Sigmoid colon (tissue), 7 donors: ENCODE results near the gene GPC5. TPM values are rescaled to one million over a fixed set of nuclear protein-coding genes. Genes with fewer than 3 reads are reported as not detected.

ENCODE experiments used
- DNase-seq: peaks from one replicate; pipeline ENCODE4 v3.0.0-alpha.2; 2019
- H3K27ac ChIP-seq, 4 donors: fragments of 200-600 bp; sonication (generic); one replicate each; pipeline ENCODE4 v1.5.1; 2016 to 2019; ENCODE audit warnings: mild to moderate bottlenecking in 1 of 4
- H3K27me3 ChIP-seq, 3 donors: fragments of 200-600 bp; sonication (generic); one replicate each; pipeline ENCODE4 v1.5.1; 2019; ENCODE audit warnings: mild to moderate bottlenecking in 1 of 3
- H3K36me3 ChIP-seq, 4 donors: fragments of 200-600 bp; sonication (generic); one replicate each; pipeline ENCODE4 v1.5.1; 2016 to 2019
- H3K4me1 ChIP-seq, 4 donors: fragments of 200-600 bp; sonication (generic); one replicate each; pipeline ENCODE4 v1.5.1; 2017 to 2019
- H3K4me3 ChIP-seq, 4 donors: fragments of 200-600 bp; sonication (generic); one replicate each; pipeline ENCODE4 v1.5.1; 2017 to 2019; ENCODE audit warnings: mild to moderate bottlenecking in 2 of 4, moderate library complexity in 1 of 4
- H3K9me3 ChIP-seq, 4 donors: fragments of 200-600 bp in 3 of 4; sonication (generic) in 3 of 4; one replicate each; pipeline versions ENCODE4 v1.5.1 to v1.6.1; 2013 to 2019
- CTCF ChIP-seq, 4 experiments: fragments of 450-650 bp in 3 of 4; fragments of 200-600 bp in 1 of 4; IDR thresholded peaks; one replicate each; pipeline ENCODE4 v1.5.1; 2016 to 2019; ENCODE audit warnings: antibody characterized with exemption in 4 of 4, mild to moderate bottlenecking in 3 of 4, moderate library complexity in 2 of 4
- EP300 ChIP-seq, 4 donors: sonication (generic); formaldehyde crosslinking; IDR thresholded peaks; one replicate each; pipeline ENCODE4 v1.6.1; 2017; ENCODE audit warnings: antibody characterized with exemption in 4 of 4
- POLR2A ChIP-seq, 2 donors: fragments of 450-650 bp; IDR thresholded peaks; one replicate each; pipeline ENCODE4 v1.6.1; 2016; ENCODE audit warnings: antibody characterized with exemption in 2 of 2, mild to moderate bottlenecking in 2 of 2, moderate library complexity in 2 of 2
- POLR2AphosphoS5 ChIP-seq, 4 donors: sonication (generic); formaldehyde crosslinking; IDR thresholded peaks; one replicate each; pipeline ENCODE4 v1.6.1; 2017; ENCODE audit warnings: antibody characterized with exemption in 4 of 4
- WGBS, 2 donors: extraction: QIAGEN DNeasy Blood & Tissue Kit; methylation state at CpG; one replicate each; pipeline ENCODE4 v1.1.7; 2013; 5-methylcytosine and 5-hydroxymethylcytosine counted together
- intact Hi-C: fragments of 100-400 bp; cut with DNase I; formaldehyde crosslinking; loops from one replicate; pipeline ENCODE4 v1.15.1; 2023
- polyA plus RNA-seq, 3 donors: library from polyadenylated mRNA; stranded (reverse); fragments of 200-250 nt; gene quantifications; one replicate each; pipeline ENCODE4 v1.2.3, GENCODE V29; 2013
- total RNA-seq, 4 donors: library from RNA; depleted of rRNA; stranded (reverse); fragments of >200 nt; gene quantifications; one replicate each; pipeline ENCODE4 v1.1.0, GENCODE V29; 2016
- donor health status: healthy with polysubstance abuse.
- donor health status: Bipolar disorder and iron deficiency.
- donor health status: healthy.

The GPC5 gene
- total and polyA plus RNA-seq, 7 donors, result 0.39 to 3.9 (median 2.9) TPM; not detected in 2

GRCh38 chr13:91904005-91904404 is 505.6 kb downstream of the GPC5 start:
- Histone ChIP-seq H3K27ac (no peak overlapping the region), H3K36me3 (no peaks in the 10 kb centered on the region), H3K4me1 (no peaks in the 10 kb centered on the region), H3K27me3 (no peaks in the 10 kb centered on the region), H3K9me3 (no peaks in the 10 kb centered on the region), H3K4me3 (no peak overlapping the region)
- intact Hi-C loops, result no loop called here
- WGBS, 2 donors, result 2 to 51% methylated on average over 1 of the region's 1 CpG
- no peak for DNase-seq
- TF ChIP-seq CTCF (IDR thresholded peaks at IDR 0.05), result no peak
- no peak for TF ChIP-seq EP300 (IDR thresholded peaks at IDR 0.05)
- no peak for TF ChIP-seq POLR2A (IDR thresholded peaks at IDR 0.05)
- TF ChIP-seq POLR2AphosphoS5 (IDR thresholded peaks at IDR 0.05), result no peak

- intact Hi-C loops, result no loop called here
- no peaks in the 10 kb centered on the region for H3K36me3 ChIP-seq
- H3K4me1 ChIP-seq, result no peaks in the 10 kb centered on the region
- H3K27ac ChIP-seq, result no peak overlapping the region
- no peaks in the 10 kb centered on the region for H3K9me3 ChIP-seq
- WGBS, 2 donors, result 45 to 57% methylated on average over 1 of the region's 1 CpG
- TF ChIP-seq CTCF (IDR thresholded peaks at IDR 0.05), result no peak
- no peak for TF ChIP-seq POLR2A (IDR thresholded peaks at IDR 0.05)
- no peak for TF ChIP-seq POLR2AphosphoS5 (IDR thresholded peaks at IDR 0.05)
- no peak for TF ChIP-seq EP300 (IDR thresholded peaks at IDR 0.05)
- H3K27me3 ChIP-seq, result no peaks in the 10 kb centered on the region
- no peak for DNase-seq
- H3K4me3 ChIP-seq, result no peak overlapping the region
These were observed 506.2 kb downstream of the GPC5 start for GRCh38 chr13:91904597-91904996.

- no peaks in the 10 kb centered on the region for H3K27me3 ChIP-seq
- TF ChIP-seq CTCF (IDR thresholded peaks at IDR 0.05) (no peak), POLR2A (IDR thresholded peaks at IDR 0.05) (no peak), POLR2AphosphoS5 (IDR thresholded peaks at IDR 0.05) (no peak), EP300 (IDR thresholded peaks at IDR 0.05) (no peak)
- no peaks in the 10 kb centered on the region for H3K4me1 ChIP-seq
- intact Hi-C loops, result no loop called here
- no peaks in the 10 kb centered on the region for H3K36me3 ChIP-seq
- 86% methylated on average over 1 of the region's 1 CpG for WGBS, 2 donors
- H3K27ac ChIP-seq, result no peak overlapping the region
- H3K9me3 ChIP-seq, result no peaks in the 10 kb centered on the region
- DNase-seq, result no peak
- H3K4me3 ChIP-seq, result no peak overlapping the region
These were observed 509.0 kb downstream of the GPC5 start for GRCh38 chr13:91907398-91907797.

- intact Hi-C loops, result no loop called here
- WGBS, 2 donors, result 59 to 87% methylated on average over 2 of the region's 2 CpGs
- no peak for DNase-seq
- Histone ChIP-seq H3K4me1 (no peaks in the 10 kb centered on the region), H3K36me3 (no peaks in the 10 kb centered on the region), H3K27ac (no peak overlapping the region), H3K4me3 (no peak overlapping the region), H3K9me3 (no peaks in the 10 kb centered on the region), H3K27me3 (no peaks in the 10 kb centered on the region)
- no peak for TF ChIP-seq EP300 (IDR thresholded peaks at IDR 0.05)
- TF ChIP-seq POLR2A (IDR thresholded peaks at IDR 0.05), result no peak
- TF ChIP-seq POLR2AphosphoS5 (IDR thresholded peaks at IDR 0.05), result no peak
- no peak for TF ChIP-seq CTCF (IDR thresholded peaks at IDR 0.05)
These were observed 511.2 kb downstream of the GPC5 start for GRCh38 chr13:91909617-91910016.

- H3K36me3 ChIP-seq, result no peaks in the 10 kb centered on the region
- whole genome bisulfite sequencing, 2 donors, result 70 to 87% methylated on average over 6 of the region's 6 CpGs
- no peaks in the 10 kb centered on the region for H3K4me1 ChIP-seq
- H3K27me3 ChIP-seq, result no peaks in the 10 kb centered on the region
- no peak for DNase-seq
- intact Hi-C loops, result no loop called here
- H3K9me3 ChIP-seq, result no peaks in the 10 kb centered on the region
- no peak overlapping the region for H3K4me3 ChIP-seq
- TF ChIP-seq EP300 (IDR thresholded peaks at IDR 0.05), result no peak
- no peak for TF ChIP-seq POLR2A (IDR thresholded peaks at IDR 0.05)
- no peak for TF ChIP-seq CTCF (IDR thresholded peaks at IDR 0.05)
- TF ChIP-seq POLR2AphosphoS5 (IDR thresholded peaks at IDR 0.05), result no peak
- H3K27ac ChIP-seq, result no peak overlapping the region
These were observed 524.7 kb downstream of the GPC5 start for GRCh38 chr13:91922969-91923592.
